ENCODE measurements around the gene ENOX2.

DNA sequence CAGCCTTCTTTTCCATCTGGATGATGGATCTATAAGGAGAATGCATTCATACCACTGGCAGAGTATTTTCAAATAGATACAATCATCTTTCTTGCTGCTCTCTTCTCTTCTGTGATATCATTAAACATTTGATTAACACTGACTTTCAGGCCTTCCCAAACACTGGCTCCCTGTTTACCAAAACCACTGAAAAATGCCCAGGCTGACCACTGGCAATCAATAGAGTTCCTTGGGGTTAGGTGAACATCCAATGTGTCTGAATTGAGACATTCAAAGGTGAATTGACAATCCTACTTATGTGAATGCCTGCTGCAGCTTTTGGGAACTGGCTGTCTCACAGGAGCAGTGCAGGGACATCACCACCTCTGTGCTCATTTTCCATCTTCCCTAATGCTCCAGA lies 168.3 kb downstream of the ENOX2 start:
- TF ChIP-seq, protein P1, sequence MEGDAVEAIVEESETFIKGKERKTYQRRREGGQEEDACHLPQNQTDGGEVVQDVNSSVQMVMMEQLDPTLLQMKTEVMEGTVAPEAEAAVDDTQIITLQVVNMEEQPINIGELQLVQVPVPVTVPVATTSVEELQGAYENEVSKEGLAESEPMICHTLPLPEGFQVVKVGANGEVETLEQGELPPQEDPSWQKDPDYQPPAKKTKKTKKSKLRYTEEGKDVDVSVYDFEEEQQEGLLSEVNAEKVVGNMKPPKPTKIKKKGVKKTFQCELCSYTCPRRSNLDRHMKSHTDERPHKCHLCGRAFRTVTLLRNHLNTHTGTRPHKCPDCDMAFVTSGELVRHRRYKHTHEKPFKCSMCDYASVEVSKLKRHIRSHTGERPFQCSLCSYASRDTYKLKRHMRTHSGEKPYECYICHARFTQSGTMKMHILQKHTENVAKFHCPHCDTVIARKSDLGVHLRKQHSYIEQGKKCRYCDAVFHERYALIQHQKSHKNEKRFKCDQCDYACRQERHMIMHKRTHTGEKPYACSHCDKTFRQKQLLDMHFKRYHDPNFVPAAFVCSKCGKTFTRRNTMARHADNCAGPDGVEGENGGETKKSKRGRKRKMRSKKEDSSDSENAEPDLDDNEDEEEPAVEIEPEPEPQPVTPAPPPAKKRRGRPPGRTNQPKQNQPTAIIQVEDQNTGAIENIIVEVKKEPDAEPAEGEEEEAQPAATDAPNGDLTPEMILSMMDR (optimal IDR thresholded peaks at IDR 0.05 in 1 of 3, IDR thresholded peaks at IDR 0.05 in 1 of 3, conservative IDR thresholded peaks at IDR 0.05 in 1 of 3; ENCODE audit: extremely low read depth in 1 of 3, insufficient read depth in 2 of 3, low read length in 3 of 3) = no peak
- TF ChIP-seq EZH2 (IDR thresholded peaks at IDR 0.05; ENCODE audit: low read length) = no peak
